Upper lobe of left lung (tissue), 4 donors: ENCODE measurements around the gene ADCY5.

ENCODE experiments used
- CTCF ChIP-seq, 6 experiments: fragments of 450-650 bp in 4 of 6; fragments of 200-600 bp in 2 of 6; sonication (generic) in 2 of 6; IDR thresholded peaks; one replicate each; pipeline ENCODE4 v1.5.1; 2016 to 2019; ENCODE audit warnings: antibody characterized with exemption in 6 of 6
- EP300 ChIP-seq, 4 donors: sonication (generic); formaldehyde crosslinking; IDR thresholded peaks; one replicate each; pipeline ENCODE4 v1.5.1; 2017; ENCODE audit warnings: antibody characterized with exemption in 4 of 4, control low read depth in 2 of 4
- POLR2A ChIP-seq, 4 donors: fragments of 450-650 bp; IDR thresholded peaks; one replicate each; pipeline ENCODE4 v1.5.1; 2016 to 2017; ENCODE audit warnings: antibody characterized with exemption in 4 of 4, mild to moderate bottlenecking in 2 of 4
- POLR2AphosphoS5 ChIP-seq, 2 donors: sonication (generic); formaldehyde crosslinking; IDR thresholded peaks; one replicate each; pipeline ENCODE4 v1.5.1; 2017; ENCODE audit warnings: antibody characterized with exemption in 2 of 2

- TF ChIP-seq CTCF (IDR thresholded peaks at IDR 0.05) (peak in 4 of 6 experiments; percentile 49 to 62 (median 56)), EP300 (IDR thresholded peaks at IDR 0.05) (no peak), POLR2A (IDR thresholded peaks at IDR 0.05) (no peak), POLR2AphosphoS5 (IDR thresholded peaks at IDR 0.05) (no peak)
Measured at GRCh38 chr3:123258811-123259420, 190.0 kb downstream of the ADCY5 start.
